Measurements from ENCODE around the gene SLC39A11.
A peak's percentile ranks its signal among the peaks of the same experiment; 100 is the strongest.
"Not testable (repeated sequence)": the region's sequence is repeated elsewhere in the genome, so short reads cannot be mapped to it uniquely, and the experiment has no call there.

The SLC39A11 gene

DNA sequence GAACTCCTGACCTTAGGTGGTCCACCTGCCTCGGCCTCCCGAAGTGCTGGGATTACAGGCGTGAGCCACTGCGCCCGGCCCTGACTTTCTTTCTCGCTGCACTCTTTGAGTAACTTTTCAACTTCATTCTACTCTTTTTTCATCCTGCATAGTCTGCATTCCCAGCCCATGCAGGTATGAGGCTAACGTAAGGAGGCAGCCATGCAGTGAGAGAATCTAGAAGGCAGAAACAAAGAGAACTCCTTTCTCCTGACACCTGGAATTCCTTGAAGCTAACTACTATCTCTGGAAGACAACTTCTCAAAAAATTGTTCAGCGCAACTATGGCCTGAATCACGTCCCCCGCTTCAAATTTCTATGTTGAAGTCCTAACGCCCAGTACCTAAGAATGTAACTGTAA lies 152.0 kb downstream of the SLC39A11 start:
- no peak for DNase-seq

DNA sequence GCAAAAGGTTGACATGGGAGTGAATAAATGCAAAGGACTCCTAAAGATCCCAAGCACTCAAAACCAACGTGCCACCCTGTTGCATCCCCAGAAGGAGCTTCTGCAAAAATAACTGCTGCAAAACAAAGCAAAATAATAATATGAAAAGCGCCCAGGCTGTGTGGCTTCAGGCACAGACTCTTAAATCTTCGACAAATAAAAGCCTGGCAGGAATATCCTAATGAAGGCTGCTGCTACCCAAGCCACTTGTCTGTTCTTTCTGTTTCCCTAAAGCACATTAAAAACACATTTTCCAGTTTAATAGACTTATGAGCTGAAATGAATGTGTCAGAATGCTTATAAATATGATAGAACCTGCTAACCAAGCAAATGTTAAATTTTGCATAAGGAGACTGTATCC lies 154.0 kb downstream of the SLC39A11 start:
- no peak for DNase-seq

DNA sequence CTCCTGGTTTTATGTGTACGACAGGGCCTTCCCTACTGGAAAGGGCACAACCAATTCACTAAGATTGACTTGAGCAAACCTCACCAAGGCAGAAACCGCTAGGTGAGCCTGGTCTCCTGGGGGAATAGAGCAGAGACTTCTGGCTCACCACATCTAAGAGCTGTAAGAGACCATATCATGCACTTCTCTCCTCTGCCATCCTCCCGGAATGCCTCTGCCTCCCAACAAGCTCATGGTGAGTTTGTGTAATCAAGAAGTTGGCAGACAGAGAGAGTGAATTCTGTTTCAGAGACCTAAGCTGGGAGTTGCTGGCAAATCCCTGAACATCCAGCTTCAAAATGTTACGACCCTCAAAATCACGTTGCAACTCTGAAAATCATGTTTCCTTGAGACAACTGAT lies 154.8 kb downstream of the SLC39A11 start:
- no peak for DNase-seq

DNA sequence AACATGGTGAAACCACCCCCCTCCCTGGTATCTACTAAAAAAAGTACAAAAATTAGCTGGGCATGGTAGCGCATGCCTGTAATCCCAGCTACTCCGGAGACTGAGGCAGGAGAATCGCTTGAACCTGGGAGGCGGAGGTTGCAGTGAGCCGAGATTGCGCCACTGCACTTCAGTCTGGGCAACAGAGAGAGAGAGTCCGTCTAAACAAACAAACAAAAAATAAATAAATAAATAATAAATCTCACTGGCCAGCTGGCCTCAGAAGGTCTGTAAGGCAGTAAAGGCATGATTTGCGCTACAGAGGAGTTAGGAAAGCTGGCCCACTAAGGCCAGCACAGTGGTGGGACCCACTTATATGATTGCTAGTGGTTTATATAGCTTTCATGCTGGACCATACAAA lies 155.2 kb downstream of the SLC39A11 start:
- DNase-seq: not testable (repeated sequence)

DNA sequence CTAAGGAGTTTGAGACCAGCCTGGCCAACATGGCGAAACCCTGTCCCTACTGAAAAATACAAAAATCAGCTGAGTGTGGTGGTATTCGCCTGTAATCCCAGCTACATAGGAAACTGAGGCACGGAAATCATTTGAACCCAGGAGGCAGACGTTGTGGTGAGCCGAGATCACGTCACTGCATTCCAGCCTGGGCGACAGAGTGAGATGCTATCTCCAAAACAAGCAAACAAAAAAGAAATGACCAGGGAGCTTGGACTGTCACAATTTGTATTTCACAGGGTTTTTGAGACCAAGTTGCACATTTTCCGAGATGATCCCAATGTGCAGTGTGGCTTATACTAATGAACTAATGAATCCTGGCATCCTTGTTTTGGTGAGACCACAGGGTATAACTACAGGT lies 156.5 kb downstream of the SLC39A11 start:
- no peak for DNase-seq

DNA sequence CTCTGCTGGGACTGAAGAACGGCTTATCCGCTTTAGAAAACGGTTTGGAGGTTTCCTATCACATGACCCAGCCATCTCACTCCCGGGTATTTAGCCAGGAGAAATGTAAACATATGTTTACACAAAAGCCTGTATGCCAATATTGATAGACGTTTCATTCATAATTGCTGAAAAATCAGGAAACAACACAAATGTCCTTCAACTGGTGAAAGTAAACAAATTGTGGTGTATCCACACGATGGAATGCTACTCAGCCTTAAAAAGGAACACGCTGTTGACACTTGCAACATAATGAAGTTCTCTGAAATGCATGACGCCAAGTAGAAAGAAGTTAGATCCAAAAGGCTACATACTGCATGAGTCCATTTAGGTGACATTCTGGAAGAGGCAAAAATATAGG lies 157.6 kb downstream of the SLC39A11 start:
- no peak for DNase-seq

DNA sequence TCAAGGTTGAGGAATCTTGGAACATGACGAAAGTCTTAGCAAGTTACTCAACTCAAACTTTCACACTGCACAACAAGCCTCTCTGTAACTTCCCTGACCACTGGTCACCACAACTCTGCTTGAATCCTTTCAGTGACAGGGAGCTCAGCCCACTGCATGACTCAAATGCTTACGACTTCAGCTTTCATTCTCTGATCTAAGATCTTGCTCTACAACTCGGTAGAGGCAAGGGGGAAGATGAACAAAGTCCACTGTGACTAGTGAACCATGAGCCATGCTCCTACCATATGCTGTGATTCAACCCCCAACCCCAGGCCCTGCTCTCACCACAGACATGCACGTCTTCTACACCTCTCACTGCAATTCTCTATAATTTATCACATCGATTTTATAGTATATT lies 160.9 kb downstream of the SLC39A11 start:
- no peak for DNase-seq

DNA sequence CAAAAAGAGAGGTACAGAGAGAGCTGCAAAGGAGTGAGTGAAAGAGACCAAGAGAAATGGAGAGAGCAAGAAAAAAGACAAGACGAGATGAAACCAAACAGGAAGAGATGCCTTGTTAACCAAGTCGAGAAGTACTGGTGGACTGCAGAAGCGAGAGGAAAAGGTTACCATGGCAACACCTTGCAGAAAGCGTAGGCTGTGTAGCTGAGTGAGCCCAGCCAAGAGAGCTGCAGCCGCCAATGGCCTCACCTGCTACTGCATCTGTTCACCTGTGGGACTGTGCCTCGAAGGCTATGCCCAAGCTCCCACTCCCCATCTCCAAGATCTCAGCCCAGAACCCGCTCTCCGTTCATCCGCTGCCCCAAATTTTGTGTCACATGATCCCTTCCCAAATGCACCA lies 161.3 kb downstream of the SLC39A11 start:
- DNase-seq: no peak

DNA sequence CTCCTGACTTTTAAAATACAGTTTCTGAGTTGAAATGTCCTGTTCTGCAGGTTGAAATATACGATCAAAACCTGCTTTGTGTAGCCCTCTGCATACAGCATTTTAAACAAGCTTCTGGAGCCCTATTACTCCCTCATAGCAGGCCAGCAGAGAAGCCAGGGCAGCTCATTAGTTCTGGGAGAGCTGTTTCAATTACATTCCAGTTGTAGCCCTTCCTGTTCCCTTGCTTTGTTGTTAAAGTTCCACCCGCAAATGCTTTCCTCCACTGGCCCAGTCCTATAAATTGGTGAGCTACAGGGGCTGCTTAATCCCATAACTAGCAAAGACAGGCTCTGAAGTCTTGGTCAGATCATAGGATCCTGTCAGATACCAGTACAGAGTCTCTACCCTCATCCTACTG lies 162.5 kb downstream of the SLC39A11 start:
- no peak for DNase-seq

DNA sequence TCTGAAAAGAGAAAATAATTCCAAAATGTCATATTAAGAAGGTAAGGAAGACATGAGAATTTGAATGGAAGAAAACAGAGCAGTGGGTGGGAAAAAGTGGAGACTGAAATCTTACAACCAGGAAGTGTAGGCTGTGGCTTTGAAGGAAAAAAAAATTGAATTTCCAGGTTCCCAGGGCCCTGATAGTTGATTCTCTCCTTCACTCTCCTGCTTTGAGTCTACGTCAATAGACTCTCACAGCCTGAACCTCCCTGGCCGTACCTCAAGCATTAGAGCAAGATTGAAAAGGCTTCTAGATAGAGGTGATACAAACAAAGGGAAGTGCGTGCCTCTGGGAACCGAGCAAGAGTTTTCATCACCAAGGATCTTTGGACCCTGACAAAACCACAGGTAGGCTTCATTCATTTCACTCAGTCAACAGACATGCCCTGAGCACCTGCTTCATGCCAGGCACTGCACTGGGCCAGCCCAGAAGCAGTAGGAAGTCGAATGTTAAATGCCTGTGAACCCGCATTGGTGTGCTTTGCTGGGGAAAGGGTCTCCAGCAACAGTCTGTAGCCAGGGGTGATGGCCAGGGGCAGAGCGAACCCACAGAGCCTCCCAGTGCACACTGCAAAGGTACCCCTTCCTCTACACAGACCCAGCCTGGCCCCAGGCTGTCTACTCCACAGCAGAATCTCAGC lies 163.9 kb downstream of the SLC39A11 start:
- DNase-seq: no peak

DNA sequence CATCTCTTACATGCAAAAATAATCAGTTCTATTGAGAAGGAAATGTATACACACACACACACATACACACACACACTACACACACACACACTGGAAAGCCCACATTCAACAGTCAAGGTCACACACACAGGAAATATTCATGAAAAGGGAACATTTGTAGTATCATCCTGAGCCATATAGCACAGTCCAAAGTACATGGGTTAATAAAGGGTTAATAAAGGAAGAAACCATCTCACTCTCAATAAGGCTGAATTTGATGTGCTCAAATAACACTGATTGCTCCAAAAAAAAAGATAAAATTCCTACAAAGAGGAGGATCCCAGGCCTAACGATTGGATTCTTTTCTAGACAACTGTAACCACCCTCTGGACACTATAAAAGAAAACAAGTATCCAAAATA lies 164.7 kb downstream of the SLC39A11 start:
- DNase-seq: no peak

DNA sequence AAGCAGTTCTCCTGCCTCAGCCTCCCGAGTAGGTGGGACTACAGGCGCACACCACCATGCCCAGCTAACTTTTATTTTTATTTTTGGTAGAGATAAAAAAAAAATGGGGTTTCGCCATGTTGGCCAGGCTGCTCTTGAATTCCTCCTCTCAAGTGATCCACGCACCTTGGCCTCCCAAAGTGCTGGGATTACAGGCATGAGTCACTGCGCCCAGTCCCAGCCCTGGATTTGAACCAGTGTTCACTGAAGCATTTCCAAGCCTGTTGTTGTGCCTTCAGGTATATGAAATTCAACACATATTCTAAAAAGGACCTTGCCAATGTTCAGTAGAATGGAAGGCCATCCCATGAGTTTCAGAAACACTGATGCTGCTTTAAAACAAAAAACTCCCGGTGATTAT lies 165.3 kb downstream of the SLC39A11 start:
- DNase-seq: no peak

DNA sequence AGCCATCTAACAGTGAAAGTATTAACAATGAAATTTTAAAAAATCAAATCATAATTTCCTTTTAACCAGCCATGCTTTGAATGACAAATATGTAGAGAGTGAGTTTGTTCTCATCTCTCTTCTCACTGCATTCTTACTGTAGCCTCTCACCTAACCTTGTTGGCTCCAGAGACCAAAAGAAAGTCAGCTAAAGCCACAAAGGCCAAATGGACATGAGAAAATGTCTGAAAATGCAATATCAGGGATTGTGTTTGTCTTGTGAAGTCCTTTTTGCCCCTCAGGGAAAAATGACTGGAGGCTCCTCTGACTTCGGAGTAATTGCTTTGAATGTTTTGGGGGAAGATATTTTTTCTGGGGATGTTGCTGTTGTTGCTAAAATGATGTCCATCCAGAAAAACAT lies 166.3 kb downstream of the SLC39A11 start:
- DNase-seq: no peak

DNA sequence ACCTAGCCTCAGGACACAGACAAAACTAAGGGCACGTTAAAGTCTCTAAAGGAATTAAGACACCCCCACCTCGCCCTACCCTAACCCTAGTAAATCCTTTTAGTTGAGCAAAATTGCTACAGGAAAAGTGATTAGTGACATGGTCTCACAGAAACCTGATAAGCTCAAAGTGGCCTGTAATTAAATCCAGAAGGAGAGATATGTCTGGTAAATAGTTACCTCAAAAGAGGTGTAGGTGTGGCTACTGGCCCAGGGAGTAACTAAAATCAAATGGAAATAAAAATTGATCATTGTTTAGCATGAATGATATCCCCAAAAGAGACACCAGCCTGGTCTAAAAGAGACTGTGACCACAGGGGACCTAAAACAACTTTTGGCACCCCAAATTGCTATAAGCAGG lies 168.3 kb downstream of the SLC39A11 start:
- DNase-seq: no peak

DNA sequence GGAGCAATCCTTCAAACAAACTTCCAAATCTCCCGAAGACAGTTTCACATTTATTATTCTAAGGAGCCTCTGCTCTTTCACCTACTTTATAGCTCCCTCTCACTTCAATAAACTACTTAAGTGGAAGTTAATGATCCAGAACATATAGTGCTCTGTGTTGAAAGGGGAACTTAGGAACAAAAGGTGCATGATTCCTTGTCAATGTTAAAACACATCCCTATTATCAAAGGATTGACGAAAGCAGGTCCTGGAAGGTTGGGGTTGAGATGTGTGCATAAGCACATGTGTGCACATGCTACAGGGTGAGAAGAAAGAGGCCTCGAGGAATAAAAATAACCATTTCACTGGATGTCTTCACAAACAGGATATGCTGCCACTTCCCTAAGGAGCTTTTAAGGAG lies 170.3 kb downstream of the SLC39A11 start:
- DNase-seq: no peak

DNA sequence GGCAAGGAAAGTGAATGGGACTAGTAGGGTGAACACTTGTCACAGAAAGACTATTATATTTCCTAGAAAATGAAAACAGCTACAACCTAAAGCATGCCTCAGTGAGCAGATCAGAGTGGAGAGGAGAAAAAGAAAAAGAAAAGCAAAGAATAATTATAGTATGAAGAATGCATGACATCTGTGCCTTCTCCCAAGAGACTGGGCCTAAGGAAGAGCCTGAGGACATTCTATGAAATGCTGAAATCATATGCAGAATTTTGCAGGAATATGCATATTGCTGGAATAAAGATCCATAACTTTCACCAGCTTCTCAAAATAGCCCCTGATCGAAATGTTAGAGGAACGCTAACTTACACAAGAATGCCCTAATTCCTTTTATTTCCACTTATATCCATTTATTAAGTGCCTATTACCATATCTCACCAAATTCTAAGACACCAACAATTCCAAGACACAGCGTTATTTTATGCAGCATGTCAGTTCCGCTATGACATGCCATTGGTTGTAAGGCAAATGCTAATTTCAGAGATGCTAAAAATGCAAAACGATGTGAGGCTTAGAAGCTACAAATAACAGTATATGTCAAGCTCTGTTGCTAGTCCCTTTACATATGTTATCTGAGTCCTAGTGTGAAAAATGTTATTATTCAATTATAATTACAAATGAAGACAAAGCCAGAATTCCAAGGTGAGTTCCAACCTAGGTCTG lies 171.0 kb downstream of the SLC39A11 start:
- DNase-seq: no peak

DNA sequence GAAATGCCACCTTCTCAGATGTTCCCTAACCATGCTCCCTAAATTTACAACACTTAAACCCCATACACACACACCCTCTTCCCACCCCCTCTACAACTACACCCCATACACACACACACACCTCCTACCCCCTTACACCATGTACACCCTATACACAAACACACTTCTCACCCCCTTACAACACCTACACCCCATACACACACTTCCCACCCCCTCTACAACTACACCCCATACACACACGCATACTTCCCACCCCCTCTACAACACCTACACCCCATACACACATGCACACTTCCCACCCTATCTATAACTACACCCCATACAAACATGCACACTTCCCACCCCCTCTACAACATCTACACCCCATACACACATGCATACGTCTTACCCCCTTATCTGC lies 172.0 kb downstream of the SLC39A11 start:
- no peak for DNase-seq

DNA sequence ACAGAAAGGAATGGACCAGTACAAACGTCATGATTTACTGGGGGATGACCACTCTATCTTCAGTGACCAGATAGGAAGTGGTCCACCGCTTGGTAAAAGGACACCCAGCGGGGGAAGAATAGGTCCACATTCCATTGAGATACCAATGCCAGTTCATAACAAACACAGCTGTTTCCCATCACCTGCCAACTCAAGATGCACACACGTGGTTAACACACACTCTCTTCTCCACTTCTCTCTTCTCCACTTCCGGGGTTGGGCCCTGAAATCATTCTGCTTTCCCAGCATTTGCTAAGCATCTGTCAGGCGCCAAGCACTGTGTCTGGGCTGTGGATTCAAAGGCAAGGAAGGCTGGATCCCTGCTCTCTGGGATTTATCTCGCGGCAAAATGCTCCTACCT lies 175.5 kb downstream of the SLC39A11 start:
- no peak for DNase-seq

DNA sequence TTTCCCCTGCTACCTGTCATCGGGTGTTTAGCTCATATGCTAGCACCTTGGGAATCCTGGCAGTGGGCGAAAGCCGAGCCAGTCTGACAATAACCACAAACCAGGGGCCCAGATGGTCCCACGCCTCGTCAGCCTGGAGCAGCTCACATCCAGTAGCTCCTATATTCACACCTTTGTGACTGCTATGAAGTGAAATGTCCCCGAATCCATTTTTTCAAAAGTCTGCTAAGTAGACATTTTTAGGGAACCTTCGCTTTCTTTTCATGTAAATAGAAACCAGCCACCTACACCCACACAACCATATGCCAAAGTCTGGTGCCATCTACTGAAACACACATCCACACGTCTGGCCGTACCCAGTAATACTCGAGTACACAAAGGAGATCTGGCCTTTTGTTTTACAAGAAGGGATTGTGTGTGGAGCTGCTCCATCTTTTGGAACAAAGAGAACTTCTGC lies 176.8 kb downstream of the SLC39A11 start:
- DNase-seq: no peak

DNA sequence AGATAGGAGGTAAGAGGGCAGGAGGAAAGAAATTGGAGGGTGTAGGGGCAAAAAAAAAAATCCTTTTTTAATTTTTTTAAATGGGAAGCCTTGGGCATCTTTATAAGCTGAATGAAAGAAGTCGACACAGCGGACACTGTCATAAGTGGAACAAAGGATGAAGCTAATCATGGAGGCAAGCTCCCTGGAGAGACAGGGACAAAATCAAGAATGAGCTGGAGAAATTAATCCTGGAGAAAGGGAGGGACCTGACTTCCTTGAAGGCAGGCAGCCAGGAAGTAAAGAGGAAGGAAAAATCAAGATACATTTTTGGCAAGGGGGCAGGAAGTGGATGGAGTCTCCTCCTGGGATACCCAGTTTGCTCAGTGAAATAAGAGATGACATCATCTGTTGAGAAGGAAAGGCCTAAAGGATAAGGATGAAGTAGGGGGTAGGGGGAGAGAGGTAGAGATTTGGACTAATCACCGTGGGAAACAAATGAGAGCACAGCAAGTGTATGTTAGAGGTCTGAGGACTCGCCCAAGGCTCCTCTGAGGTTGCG lies 179.3 kb downstream of the SLC39A11 start:
- DNase-seq: no peak

DNA sequence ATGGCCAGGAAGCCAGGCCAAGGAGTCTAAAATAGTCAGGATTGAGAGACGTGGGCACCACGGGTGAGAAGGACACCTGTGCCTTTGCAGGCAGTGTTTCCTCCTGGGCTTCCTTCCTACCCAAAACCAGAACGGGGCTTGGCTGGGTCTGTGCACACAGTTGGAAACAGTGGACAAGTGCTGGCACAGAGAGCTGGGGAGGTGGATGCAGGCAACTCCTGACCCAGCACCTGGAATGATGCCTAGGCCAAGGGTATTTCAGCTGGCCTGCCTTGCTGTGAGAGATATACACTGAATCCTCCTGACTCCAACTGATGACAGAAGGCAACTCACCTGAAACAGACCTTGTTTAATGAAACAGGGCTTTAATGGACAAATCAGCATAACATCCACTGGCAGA lies 186.2 kb downstream of the SLC39A11 start:
- no peak for DNase-seq

DNA sequence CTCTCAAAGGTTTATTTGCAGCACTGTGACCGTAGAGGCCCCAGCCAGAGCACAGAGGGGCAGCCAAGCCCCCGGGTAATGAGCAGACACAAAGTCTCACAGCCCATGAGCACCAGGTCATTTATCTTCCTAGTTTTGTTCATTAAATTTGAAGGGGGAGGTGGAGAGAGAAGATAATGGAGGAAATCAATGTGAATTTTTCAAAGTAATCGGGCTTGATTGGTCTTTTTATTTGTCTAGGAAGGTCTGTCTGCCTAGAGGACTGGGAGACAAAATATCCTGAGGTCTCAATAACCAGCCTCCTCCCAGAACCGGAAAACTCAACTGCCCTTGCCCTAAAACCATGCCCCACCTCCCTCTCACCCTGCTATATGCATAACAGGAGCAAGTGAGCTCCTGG lies 189.0 kb downstream of the SLC39A11 start:
- DNase-seq: no peak

DNA sequence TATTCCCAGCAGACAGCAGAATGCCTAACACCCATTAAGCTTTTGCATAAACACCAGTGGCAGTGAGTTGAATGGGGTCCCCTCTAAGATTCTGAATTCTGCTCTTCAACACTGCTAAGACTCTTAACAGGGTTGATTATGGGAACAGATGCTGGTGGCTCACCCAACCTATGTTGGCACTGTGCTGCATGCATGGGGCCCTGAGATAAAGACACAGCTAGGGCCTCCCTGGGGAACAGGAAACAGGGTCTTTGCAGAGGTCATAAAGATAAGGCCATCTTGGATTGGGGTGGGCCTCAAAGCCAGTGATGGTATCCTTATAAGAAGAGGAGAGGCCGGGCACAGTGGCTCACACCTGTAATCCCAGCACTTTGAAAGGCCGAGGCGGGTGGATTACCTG lies 190.8 kb downstream of the SLC39A11 start:
- DNase-seq: no peak

DNA sequence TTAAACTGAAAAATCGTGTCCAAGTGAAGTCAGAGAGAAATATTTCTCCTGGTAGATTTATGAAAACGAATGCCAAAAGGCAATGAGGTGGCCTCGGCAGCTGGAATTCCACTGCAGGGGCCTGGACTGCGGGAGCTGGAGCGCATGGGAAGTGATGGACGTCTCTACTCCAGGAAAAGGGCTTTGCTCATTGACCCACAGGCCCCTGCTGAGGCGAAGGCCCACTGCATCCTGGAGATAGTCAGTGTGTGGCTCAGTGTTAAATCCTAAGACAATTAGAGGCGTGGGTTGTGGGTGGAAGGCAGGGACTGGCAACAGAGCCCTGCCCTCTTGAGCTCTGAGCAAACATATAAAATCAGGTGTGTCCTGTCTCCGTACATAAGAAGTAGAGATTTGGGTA lies 191.4 kb downstream of the SLC39A11 start:
- no peak for DNase-seq

DNA sequence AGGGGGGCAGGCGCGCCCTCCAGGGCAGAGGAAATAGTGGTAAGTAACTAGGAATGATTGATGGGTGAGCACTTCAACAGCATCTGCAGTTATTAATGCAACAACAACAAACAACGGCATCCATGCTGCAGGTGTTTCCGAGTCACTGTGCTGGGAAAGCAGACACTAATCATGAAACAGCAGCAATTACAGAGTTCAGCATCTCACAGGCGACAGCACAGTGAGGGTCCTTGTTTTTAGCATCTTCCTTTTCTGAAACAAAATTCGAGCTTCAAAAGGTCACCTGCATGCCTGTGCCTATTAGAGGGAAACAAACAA lies 191.9 kb downstream of the SLC39A11 start:
- DNase-seq: peak; percentile 30
